Suppressor macrophage treated with lipopolysaccharide for 4 hours (primary cell): Measurements from ENCODE around the gene SLC39A11.
A peak's percentile ranks its signal among the peaks of the same experiment; 100 is the strongest.
"Not testable (repeated sequence)": the region's sequence is repeated elsewhere in the genome, so short reads cannot be mapped to it uniquely, and the experiment has no call there.

ENCODE experiments used
- DNase-seq: peaks from one replicate; pipeline ENCODE4 v3.0.0-alpha.2; 2020

SLC39A11 gene

DNA sequence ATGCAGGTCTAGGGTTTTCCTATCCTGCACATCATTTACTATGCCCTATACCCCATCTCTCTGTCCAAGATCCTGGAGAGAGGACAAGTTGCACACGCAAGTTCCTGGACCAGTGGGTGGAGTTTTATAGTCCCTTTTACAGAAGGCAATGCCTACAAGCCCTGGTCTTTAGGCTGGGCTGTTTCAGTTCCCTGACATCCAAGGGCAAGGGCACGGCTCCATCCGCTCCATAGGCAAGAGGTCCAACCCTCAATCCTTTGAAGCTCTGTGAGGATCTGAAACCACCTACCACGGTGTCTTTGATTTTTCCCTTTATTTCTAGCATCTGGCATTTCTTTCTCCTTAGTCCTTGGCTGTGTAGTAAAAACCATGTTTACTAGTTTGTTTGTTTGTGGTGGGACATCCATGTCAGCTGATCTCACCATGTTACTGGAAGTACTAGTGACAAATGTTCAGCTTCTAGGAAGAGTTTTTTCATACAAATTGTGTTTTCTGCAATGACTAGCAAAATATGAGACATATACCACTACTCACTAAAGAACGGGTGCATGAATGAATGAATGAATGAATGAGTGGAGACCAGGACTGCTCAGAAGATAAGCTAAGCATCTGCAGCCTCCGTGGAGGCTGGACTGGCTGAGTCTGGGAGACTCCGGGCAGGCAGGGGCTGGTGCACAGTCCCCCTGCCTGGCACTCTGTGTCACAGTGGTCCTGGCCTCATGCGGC lies 359.4 kb downstream of the SLC39A11 start:
- DNase-seq, result no peak

DNA sequence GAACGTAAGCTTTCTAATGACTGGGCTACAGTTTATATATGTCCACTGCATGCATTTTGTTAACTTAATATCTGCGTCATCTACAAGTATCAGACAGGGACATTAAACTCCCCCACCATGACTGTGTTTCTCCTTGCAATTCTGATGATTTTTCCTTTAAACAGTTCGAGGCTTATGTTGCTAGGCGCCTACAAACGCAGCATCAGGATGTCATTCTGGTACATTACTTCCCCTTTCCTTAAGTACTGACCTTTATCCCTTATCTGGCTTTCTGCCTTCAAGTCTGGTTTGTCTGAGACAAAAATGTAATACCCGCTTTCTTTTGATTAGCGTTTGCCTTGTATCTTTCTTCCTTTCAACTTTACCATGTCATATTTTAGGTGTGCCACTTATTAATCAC lies 362.4 kb downstream of the SLC39A11 start:
- DNase-seq, result peak; percentile 53

- DNase-seq, result peak; percentile 47
These were observed 365.6 kb downstream of the SLC39A11 start for GRCh38 chr17:72726936-72727335.

DNA sequence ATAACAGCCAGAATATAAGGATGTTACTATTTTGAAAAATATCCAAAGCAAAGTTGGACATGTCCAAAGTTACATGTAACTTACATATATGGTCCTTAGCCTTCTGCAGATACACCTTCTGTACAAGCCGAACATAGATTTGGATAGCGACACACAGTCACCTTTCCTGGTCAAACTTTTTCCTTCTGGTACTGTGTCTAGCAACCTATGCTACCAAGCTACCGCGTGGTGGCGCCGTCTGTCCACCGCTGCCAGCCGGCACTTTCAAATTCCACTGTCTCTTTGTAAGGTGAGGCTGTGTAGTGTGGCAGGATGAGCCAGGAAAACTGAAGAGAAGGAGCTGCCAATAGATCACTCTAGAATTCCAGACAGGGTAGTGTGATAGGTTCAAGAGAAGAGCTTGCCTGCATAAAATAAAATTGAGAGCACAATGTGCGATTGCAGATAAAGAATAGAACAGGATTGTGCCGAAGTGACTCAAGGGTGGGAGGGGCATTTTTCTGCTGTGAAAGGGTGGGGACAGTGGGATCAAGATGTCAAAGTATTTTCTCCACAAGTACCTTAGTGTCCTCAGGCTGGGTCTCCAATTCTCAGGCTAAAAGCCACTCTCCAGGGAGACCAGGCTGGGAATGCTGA lies 366.9 kb downstream of the SLC39A11 start:
- peak; percentile 49 for DNase-seq

DNA sequence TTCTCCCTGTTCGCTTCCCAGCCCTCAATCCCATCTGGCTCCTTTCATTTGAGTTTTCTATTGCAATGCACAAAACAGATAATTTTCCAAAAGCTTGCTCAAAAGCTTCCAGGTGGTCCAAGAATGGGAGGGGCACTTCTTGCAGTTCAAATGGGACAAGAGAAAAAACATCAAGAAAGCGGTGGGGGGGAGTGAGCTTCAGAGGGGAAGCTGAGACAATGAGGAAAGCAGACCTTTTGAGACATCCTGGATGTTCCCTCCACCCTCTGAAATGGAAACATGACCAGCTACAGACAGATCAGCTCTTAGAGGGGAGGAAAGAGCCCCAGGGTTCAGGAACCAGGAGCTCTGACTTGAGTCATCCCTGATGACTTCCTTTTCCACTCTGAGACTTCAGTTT lies 368.2 kb downstream of the SLC39A11 start:
- DNase-seq, result peak; percentile 69

DNA sequence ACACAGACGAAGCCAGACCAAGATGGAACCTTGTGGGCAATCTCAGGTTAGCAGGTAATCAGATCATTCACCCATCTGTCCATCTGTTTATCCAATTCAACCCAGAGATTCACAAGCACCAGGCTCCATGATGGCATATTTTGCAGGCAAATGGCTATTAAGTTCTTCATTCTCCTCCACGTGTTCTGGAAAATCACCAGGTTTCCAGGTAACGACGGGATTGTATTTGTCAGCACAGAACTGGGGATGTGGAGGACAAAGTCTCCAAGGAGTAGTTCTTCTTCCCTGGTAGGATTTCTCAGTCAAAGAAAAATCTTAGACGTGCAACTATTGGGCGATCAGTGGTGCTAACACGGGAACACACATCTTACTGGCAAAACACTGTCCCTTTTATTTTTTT lies 368.8 kb downstream of the SLC39A11 start:
- DNase-seq, result no peak

GRCh38 chr17:72720494-72720825 lies 372.0 kb downstream of the SLC39A11 start:
- no peak for DNase-seq

GRCh38 chr17:72719578-72720493 lies 372.7 kb downstream of the SLC39A11 start:
- peak; percentile 67 for DNase-seq

DNA sequence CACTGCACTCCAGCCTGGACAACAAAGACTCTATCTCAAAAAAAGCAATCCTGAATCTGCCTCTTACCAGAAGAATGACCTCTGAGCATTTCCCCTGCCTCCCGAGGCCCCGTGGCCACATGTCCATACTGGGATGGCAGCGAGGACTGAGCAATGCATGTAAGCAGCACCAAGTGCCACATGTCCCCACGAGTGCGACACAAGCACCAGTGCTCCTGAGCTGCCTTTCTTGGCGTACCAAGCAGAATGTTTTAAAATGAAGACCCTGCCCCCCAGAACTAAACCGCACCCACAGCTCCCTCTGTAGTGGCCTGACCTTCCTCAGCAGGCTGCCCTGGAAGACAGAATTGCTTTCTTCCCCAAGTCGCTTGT lies 373.3 kb downstream of the SLC39A11 start:
- DNase-seq, result peak; percentile 10

DNA sequence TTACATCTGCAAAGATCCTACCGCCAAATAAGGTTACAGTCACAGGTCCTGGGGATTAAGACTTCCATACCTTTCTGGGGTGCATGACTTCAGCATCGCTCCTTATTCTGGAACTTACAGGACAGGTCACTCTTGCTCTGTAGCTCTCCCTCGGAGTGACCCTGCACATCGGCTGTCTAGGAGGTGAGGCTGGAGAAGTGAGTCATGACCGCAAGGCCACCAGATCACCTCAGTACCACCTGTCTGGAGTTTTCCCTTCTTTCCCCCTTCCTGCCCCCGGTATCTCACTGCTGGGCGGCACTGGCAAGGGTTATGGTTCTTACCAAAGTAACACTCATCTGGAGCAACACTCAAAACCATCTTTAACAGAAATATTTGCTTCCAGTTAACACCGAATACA lies 374.8 kb downstream of the SLC39A11 start:
- no peak for DNase-seq

DNA sequence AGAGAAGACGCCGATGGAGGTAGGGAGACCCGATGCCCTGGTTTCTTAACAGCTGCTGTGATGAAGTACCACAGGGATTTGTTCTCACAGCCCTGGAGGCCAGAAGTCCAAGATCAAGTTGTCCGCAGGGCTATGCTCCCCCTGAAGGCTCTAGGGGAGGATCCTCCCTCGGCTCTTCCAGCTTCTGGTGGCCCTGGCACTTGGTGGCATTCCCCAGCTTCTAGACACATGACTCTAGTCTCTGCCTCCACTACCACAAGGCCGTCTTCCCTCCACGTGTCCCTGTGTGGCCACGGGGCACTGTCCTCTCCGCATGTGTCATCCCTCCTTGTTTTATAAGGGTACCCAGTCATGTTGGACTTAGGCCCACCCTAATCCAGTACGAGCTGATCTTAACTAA lies 375.2 kb downstream of the SLC39A11 start:
- no peak for DNase-seq

- DNase-seq, result no peak
These were observed 376.4 kb downstream of the SLC39A11 start for GRCh38 chr17:72715906-72716572.

- peak; percentile 27 for DNase-seq
These were observed 378.0 kb downstream of the SLC39A11 start for GRCh38 chr17:72714357-72714966.

DNA sequence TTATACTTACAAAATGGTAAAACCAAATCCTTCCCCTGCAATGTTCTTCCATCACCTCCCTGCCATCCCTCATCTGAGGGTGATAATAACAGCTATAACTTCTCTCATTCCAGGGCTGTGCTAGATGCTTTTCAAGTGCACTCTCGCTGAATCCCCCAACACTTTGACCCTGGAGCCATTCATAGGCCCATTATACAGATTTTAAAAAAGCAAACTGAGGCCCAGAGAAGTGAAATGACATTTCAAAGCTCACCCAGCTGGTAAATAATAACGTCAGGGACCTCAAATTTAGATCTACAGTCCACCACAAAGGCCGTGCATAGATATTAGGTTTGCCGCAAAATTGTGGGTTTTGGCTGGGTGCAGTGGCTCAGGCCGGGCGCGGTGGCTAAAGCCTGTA lies 378.8 kb downstream of the SLC39A11 start:
- DNase-seq, result no peak

DNA sequence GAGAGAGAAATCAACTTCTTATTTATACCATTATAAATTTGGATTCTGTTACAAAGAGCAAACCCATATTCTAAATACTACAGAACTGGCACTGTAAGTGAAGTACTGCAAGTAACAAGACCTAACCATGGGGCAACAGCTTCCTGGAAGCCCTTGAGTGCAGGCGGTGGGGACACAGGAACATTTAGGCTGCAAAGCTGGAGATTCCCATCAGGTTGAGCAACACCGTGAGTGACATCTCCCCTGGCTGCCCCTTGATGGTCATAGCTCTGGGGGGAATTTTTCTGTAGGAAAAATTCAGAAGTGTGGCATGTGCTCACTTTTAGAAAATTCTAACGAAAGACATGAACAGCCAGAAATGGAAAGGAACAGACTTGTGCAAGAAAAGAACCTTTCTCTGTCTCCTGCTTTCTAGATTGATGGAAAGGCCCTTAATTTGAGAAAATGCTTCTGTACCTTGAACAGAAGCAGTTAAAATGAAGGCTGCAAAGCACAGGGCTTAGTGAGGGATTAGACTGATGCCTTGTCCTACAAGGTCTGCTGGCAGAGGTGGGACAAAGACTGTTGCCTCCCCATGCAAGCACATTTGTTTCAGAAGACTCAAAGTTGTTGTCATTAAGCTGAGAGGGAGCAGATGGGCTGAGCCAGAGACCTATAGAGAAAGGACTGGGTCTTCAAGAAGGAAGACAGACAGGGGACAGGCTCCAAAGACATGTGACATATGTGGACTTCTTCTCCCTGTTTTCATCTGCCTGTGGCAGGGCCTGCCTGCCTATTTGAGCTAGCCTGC lies 380.8 kb downstream of the SLC39A11 start:
- DNase-seq, result peak; percentile 53

GRCh38 chr17:72710834-72711233 lies 381.7 kb downstream of the SLC39A11 start:
- DNase-seq, result peak; percentile 15

GRCh38 chr17:72710202-72710601 lies 382.3 kb downstream of the SLC39A11 start:
- DNase-seq, result no peak

DNA sequence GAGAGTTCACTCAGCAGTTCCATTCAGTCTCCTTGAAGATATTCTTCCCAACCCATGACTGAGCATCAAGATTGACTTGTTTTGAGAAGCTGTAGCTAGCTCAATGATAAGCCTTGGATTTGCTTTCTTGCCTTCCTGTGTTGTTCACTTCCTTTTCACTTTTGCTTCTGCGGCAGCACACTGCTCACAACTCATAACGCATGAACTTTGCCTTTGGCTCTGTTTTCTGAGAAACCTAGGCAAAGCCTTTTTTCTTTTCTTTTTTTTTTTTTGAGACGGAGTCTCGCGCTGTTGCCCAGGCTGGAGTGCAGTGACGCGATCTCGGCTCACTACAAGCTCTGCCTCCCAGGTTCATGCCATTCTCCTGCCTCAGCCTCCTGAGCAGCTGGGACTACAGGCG lies 383.8 kb downstream of the SLC39A11 start:
- DNase-seq, result not testable (repeated sequence)

- no peak for DNase-seq
These were observed 384.6 kb downstream of the SLC39A11 start for GRCh38 chr17:72707881-72708280.

DNA sequence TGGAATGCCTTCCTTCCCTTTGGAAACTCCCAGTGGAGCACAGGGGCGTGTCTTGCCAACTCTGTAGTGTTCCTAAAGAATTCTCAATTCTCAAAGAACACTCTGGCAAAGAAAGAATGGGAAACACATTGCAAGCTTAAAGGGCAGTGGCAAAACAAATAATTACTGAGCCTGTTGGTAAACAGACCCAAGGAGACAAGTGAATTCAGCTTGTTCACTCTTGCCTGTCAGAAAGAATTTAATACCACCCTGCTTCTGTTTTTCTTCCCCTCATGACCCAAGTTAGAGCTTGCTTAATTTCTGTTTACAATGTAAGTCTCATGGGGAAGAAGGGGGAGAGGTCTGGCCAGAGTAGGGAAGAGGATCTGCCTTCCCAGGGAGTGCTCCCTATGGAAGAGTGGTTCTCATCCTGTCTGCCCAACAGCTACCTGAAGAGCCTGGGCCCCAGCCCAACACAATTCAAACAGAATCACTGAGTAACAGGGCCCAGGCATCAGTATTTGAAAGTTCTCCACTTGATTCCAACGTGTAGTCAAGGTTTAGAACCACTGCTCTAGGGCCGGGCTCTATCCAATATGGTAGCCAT lies 386.0 kb downstream of the SLC39A11 start:
- DNase-seq, result no peak

- no peak for DNase-seq
These were observed 386.5 kb downstream of the SLC39A11 start for GRCh38 chr17:72705905-72706395.
